ENCODE measurements around the gene ZNF829. TPM values are rescaled to one million over a fixed set of nuclear protein-coding genes. Genes with fewer than 3 reads are reported as not detected.

Gene ZNF829
- total RNA-seq, 5 donors from 2014 or later (not counting 1 experiment from before 2014, with no cell fraction given) = 4.4 to 7.8 (median 6.7) TPM

GRCh38 chr19:36918090-36918489 lies 2.0 kb upstream of the ZNF829 start:
- DNase-seq (no peak), ATAC-seq (replicated peaks in 1 of 4) (no peak)
- H3K4me1 ChIP-seq (ENCODE audit: control insufficient read depth in 1 of 2, extremely low read depth in 1 of 2, insufficient read depth in 2 of 2, low read length in 2 of 2) = peaks cover 9 to 14% of the 10 kb centered on the region in 2 experiments
- ChIA-PET CTCF (interaction anchor here in 1 of 2 donors (0.6 kb wide), 1 partner anchor 718 kb away, joined by 7 read pairs; no protein-coding TSS in a partner anchor), POLR2A (no interaction called here)
- Mint-ChIP-seq H3K36me3 (peaks cover 70% of the 10 kb centered on the region), H3K27me3 (no peaks in the 10 kb centered on the region), H3K4me1 (peaks cover 26 to 32% (median 32%) of the 10 kb centered on the region in 3 donors), H3K27ac (no peak overlapping the region), H3K4me3 (peak overlapping the region; percentile 41 to 97 (median 93)), H3K9me3 (peaks cover 5 to 31% (median 15%) of the 10 kb centered on the region in 3 donors)
- peaks cover 4 to 29% of the 10 kb centered on the region in 2 donors for H3K36me3 ChIP-seq (ENCODE audit: control insufficient read depth in 2 of 2, extremely low read depth in 1 of 2, insufficient read depth in 1 of 2, low read length in 1 of 2)
- no peaks in the 10 kb centered on the region for H3K27me3 ChIP-seq (replicated peaks in 1 of 2; ENCODE audit: control insufficient read depth in 2 of 2, extremely low read depth in 1 of 2, insufficient read depth in 2 of 2, low read length in 1 of 2)
- no peaks in the 10 kb centered on the region for H3K9me3 ChIP-seq
- no CpG with 5 or more reads among the region's 9 CpGs for WGBS (ENCODE audit: insufficient coverage)
- H3K27ac ChIP-seq (ENCODE audit: low read length) = no peak overlapping the region
- H3K4me3 ChIP-seq (ENCODE audit: control insufficient read depth in 1 of 2, extremely low read depth in 1 of 2, low read length in 1 of 2) = no peak overlapping the region

- peaks cover under 1 to 22% of the 10 kb centered on the region in 2 donors for H3K36me3 ChIP-seq (ENCODE audit: control insufficient read depth in 2 of 2, extremely low read depth in 1 of 2, insufficient read depth in 1 of 2, low read length in 1 of 2)
- peak overlapping the region; percentile 85 to 97 (median 93) for H3K4me3 Mint-ChIP-seq
- H3K27me3 ChIP-seq (replicated peaks in 1 of 2; ENCODE audit: control insufficient read depth in 2 of 2, extremely low read depth in 1 of 2, insufficient read depth in 2 of 2, low read length in 1 of 2) = no peaks in the 10 kb centered on the region
- POLR2A ChIA-PET = interaction anchor here (0.6 to 0.7 kb wide), 2 partner anchors 312 to 521 kb away, joined by 3 to 6 read pairs; partner anchors contain the start of gene ZNF382 (in 1 of the 2)
- H3K27ac ChIP-seq (ENCODE audit: low read length) = peak overlapping the region; percentile 96
- H3K4me1 Mint-ChIP-seq = peaks cover 26 to 32% (median 32%) of the 10 kb centered on the region in 3 donors
- peak overlapping the region; percentile 90 for H3K27ac Mint-ChIP-seq
- H3K4me1 ChIP-seq (ENCODE audit: control insufficient read depth in 1 of 2, extremely low read depth in 1 of 2, insufficient read depth in 2 of 2, low read length in 2 of 2) = peaks cover 9 to 14% of the 10 kb centered on the region in 2 experiments
- WGBS (ENCODE audit: insufficient coverage) = 92% methylated on average over 4 of the region's 7 CpGs
- DNase-seq (peak in 1 of 35 experiments; percentile 1), ATAC-seq (replicated peaks in 1 of 4) (no peak)
- H3K36me3 Mint-ChIP-seq = peaks cover 69% of the 10 kb centered on the region
- CTCF ChIA-PET = interaction anchor here in 1 of 2 donors (1.0 kb wide), 1 partner anchor 538 kb away, joined by 3 read pairs; the partner anchor contains the start of gene ZFP14
- peaks cover 2 to 23% (median 14%) of the 10 kb centered on the region in 3 donors for H3K9me3 Mint-ChIP-seq
- no peaks in the 10 kb centered on the region for H3K9me3 ChIP-seq
- no peaks in the 10 kb centered on the region for H3K27me3 Mint-ChIP-seq
- peak overlapping the region; percentile 88 to 97 for H3K4me3 ChIP-seq (ENCODE audit: control insufficient read depth in 1 of 2, extremely low read depth in 1 of 2, low read length in 1 of 2)
Observed at GRCh38 chr19:36916991-36917390, 900 bp upstream of the ZNF829 start.

GRCh38 chr19:36898422-36898821 lies 17.7 kb downstream of the ZNF829 start:
- DNase-seq (no peak), ATAC-seq (replicated peaks in 1 of 4) (no peak)
- Histone ChIP-seq H3K36me3 (ENCODE audit: control insufficient read depth in 2 of 2, extremely low read depth in 1 of 2, insufficient read depth in 1 of 2, low read length in 1 of 2) (peaks cover 7 to 26% of the 10 kb centered on the region in 2 donors), H3K9me3 (peaks cover 34% of the 10 kb centered on the region), H3K27me3 (replicated peaks in 1 of 2; ENCODE audit: control insufficient read depth in 2 of 2, extremely low read depth in 1 of 2, insufficient read depth in 2 of 2, low read length in 1 of 2) (no peaks in the 10 kb centered on the region), H3K27ac (ENCODE audit: low read length) (no peak overlapping the region), H3K4me1 (ENCODE audit: control insufficient read depth in 1 of 2, extremely low read depth in 1 of 2, insufficient read depth in 2 of 2, low read length in 2 of 2) (no peaks in the 10 kb centered on the region), H3K4me3 (ENCODE audit: control insufficient read depth in 1 of 2, extremely low read depth in 1 of 2, low read length in 1 of 2) (no peak overlapping the region)
- H3K4me1 Mint-ChIP-seq = no peaks in the 10 kb centered on the region
- H3K36me3 Mint-ChIP-seq = peaks cover 87% of the 10 kb centered on the region
- no peak overlapping the region for H3K27ac Mint-ChIP-seq
- 83% methylated on average over 1 of the region's 4 CpGs for WGBS (ENCODE audit: insufficient coverage)
- ChIA-PET CTCF (no interaction called here), POLR2A (interaction anchor here in 1 of 2 donors (0.5 kb wide), 1 partner anchor 231 kb away, joined by 4 read pairs; no protein-coding TSS in a partner anchor)
- H3K4me3 Mint-ChIP-seq = no peak overlapping the region
- H3K9me3 Mint-ChIP-seq = peaks cover 32 to 65% (median 52%) of the 10 kb centered on the region in 3 donors
- H3K27me3 Mint-ChIP-seq = no peaks in the 10 kb centered on the region

- POLR2A ChIA-PET = no interaction called here
- Mint-ChIP-seq H3K36me3 (peaks cover 87% of the 10 kb centered on the region), H3K4me3 (no peak overlapping the region), H3K9me3 (peaks cover 33 to 72% (median 54%) of the 10 kb centered on the region in 3 donors), H3K4me1 (no peaks in the 10 kb centered on the region), H3K27ac (no peak overlapping the region), H3K27me3 (no peaks in the 10 kb centered on the region)
- peaks cover 44% of the 10 kb centered on the region for H3K9me3 ChIP-seq
- no peaks in the 10 kb centered on the region for H3K27me3 ChIP-seq (replicated peaks in 1 of 2; ENCODE audit: control insufficient read depth in 2 of 2, extremely low read depth in 1 of 2, insufficient read depth in 2 of 2, low read length in 1 of 2)
- DNase-seq = no peak
- H3K36me3 ChIP-seq (ENCODE audit: control insufficient read depth in 2 of 2, extremely low read depth in 1 of 2, insufficient read depth in 1 of 2, low read length in 1 of 2) = peaks cover 0 to 44% of the 10 kb centered on the region in 2 donors
- no peak overlapping the region for H3K27ac ChIP-seq (ENCODE audit: low read length)
- H3K4me3 ChIP-seq (ENCODE audit: control insufficient read depth in 1 of 2, extremely low read depth in 1 of 2, low read length in 1 of 2) = no peak overlapping the region
- CTCF ChIA-PET = no interaction called here
- no peak for ATAC-seq (replicated peaks in 1 of 4)
- H3K4me1 ChIP-seq (ENCODE audit: control insufficient read depth in 1 of 2, extremely low read depth in 1 of 2, insufficient read depth in 2 of 2, low read length in 2 of 2) = no peaks in the 10 kb centered on the region
- no CpG with 5 or more reads among the region's 2 CpGs for WGBS (ENCODE audit: insufficient coverage)
Observed at GRCh38 chr19:36894849-36895383, 21.2 kb downstream of the ZNF829 start.

DNA sequence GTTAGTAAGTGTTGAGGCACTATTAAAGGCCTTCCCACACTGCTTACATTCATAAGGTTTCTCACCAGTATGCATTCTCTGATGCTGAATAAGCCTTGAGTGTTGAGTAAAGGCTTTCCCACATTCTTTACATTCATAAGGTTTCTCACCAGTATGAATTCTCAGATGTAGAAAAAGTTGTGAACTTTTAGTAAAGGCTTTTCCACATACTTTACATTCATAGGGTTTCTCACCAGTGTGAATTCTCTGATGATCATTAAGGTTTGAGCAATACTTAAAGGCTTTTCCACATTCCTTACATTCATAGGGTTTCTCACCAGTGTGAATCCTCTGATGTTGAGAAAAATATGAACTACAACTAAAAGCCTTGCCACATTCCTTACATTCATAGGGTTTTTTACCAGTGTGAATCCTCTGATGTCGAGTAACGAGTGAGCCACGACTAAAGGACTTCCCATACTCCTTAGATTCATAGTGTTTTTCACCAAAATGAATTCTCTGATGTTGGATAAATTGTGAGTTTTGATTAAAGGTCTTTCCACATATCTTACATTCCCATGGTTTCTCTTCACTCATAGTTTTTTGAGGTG lies 24.2 kb downstream of the ZNF829 start:
- Histone ChIP-seq H3K4me1 (ENCODE audit: control insufficient read depth in 1 of 2, extremely low read depth in 1 of 2, insufficient read depth in 2 of 2, low read length in 2 of 2) (no peaks in the 10 kb centered on the region), H3K4me3 (ENCODE audit: control insufficient read depth in 1 of 2, extremely low read depth in 1 of 2, low read length in 1 of 2) (no peak overlapping the region), H3K36me3 (ENCODE audit: control insufficient read depth in 2 of 2, extremely low read depth in 1 of 2, insufficient read depth in 1 of 2, low read length in 1 of 2) (peaks cover 0 to 40% of the 10 kb centered on the region in 2 donors), H3K27ac (ENCODE audit: low read length) (no peak overlapping the region), H3K9me3 (peaks cover 49% of the 10 kb centered on the region), H3K27me3 (replicated peaks in 1 of 2; ENCODE audit: control insufficient read depth in 2 of 2, extremely low read depth in 1 of 2, insufficient read depth in 2 of 2, low read length in 1 of 2) (no peaks in the 10 kb centered on the region)
- POLR2A ChIA-PET = no interaction called here
- no peak for DNase-seq
- Mint-ChIP-seq H3K36me3 (peaks cover 75% of the 10 kb centered on the region), H3K9me3 (peaks cover 29 to 66% (median 56%) of the 10 kb centered on the region in 3 donors), H3K4me3 (no peak overlapping the region), H3K27me3 (no peaks in the 10 kb centered on the region), H3K4me1 (no peaks in the 10 kb centered on the region), H3K27ac (no peak overlapping the region)
- CTCF ChIA-PET = no interaction called here
- ATAC-seq (replicated peaks in 1 of 4) = no peak
- WGBS (ENCODE audit: insufficient coverage) = no CpG with 5 or more reads among the region's 3 CpGs

- Mint-ChIP-seq H3K36me3 (peaks cover 66% of the 10 kb centered on the region), H3K9me3 (peaks cover 19 to 51% (median 41%) of the 10 kb centered on the region in 3 donors), H3K4me1 (no peaks in the 10 kb centered on the region), H3K27me3 (no peaks in the 10 kb centered on the region), H3K27ac (no peak overlapping the region), H3K4me3 (no peak overlapping the region)
- ATAC-seq (replicated peaks in 1 of 4) (no peak), DNase-seq (no peak)
- Histone ChIP-seq H3K27me3 (replicated peaks in 1 of 2; ENCODE audit: control insufficient read depth in 2 of 2, extremely low read depth in 1 of 2, insufficient read depth in 2 of 2, low read length in 1 of 2) (no peaks in the 10 kb centered on the region), H3K9me3 (peaks cover 30% of the 10 kb centered on the region), H3K36me3 (ENCODE audit: control insufficient read depth in 2 of 2, extremely low read depth in 1 of 2, insufficient read depth in 1 of 2, low read length in 1 of 2) (peaks cover 0 to 35% of the 10 kb centered on the region in 2 donors), H3K4me1 (ENCODE audit: control insufficient read depth in 1 of 2, extremely low read depth in 1 of 2, insufficient read depth in 2 of 2, low read length in 2 of 2) (no peaks in the 10 kb centered on the region), H3K27ac (ENCODE audit: low read length) (no peak overlapping the region), H3K4me3 (ENCODE audit: control insufficient read depth in 1 of 2, extremely low read depth in 1 of 2, low read length in 1 of 2) (peak overlapping the region in 1 of 2 donors; percentile 5)
- 100% methylated on average over 7 of the region's 10 CpGs for WGBS (ENCODE audit: insufficient coverage)
- ChIA-PET POLR2A (no interaction called here), CTCF (no interaction called here)
Observed at GRCh38 chr19:36876993-36877938, 38.8 kb downstream of the ZNF829 start.

All from T-cell (primary cell).